SW480 (cell line): Measurements from ENCODE around the gene PHF5A.
"Not testable (repeated sequence)": the region's sequence is repeated elsewhere in the genome, so short reads cannot be mapped to it uniquely, and the experiment has no call there.

ENCODE experiments used
- DNase-seq: peaks from one replicate; pipeline ENCODE4 v3.0.0-alpha.2; 2016; ENCODE audit warnings: low spot score

Gene PHF5A

DNA sequence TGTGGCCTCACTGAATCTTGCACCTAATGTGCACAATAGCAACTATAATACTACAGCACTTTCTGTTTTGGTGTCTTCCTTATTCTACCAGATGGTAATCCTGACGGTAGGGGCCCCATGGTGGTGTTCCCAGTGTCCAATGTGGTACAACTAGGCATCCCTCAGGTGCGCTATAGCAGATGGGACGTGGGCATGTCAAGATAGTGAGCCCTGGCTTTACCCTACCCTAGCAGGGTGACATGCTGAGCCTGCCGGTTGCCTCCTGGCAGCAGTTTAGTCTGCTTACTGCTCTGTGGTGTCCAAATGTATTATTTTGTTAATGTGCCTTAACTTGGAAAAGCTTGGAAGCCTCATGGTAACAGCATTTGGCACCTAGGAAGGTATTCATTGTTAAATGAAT is 19.6 kb upstream of the PHF5A start:
- DNase-seq: no peak

GRCh38 chr22:41487037-41487935 is 18.8 kb upstream of the PHF5A start:
- DNase-seq: no peak

DNA sequence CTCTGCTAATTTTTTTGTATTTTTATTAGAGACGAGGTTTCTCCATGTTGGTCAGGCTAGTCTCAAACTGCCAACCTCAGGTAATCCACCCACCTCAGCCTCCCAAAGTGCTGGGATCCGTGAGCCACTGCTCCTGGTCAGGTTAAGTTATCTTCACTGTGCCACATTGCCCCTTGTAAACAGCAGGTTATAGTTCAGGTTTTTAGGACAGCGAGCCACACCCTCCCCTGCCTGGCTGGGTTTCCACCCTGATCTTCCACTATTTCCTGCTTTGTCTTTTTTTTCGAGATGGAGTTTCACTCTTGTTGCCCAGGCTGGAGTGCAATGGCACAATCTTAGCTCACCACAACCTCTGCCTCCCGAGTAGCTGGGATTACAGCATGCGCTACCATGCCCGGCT is 16.5 kb upstream of the PHF5A start:
- no peak for DNase-seq

- DNase-seq: no peak
Measured at GRCh38 chr22:41482319-41482935, 13.9 kb upstream of the PHF5A start.

DNA sequence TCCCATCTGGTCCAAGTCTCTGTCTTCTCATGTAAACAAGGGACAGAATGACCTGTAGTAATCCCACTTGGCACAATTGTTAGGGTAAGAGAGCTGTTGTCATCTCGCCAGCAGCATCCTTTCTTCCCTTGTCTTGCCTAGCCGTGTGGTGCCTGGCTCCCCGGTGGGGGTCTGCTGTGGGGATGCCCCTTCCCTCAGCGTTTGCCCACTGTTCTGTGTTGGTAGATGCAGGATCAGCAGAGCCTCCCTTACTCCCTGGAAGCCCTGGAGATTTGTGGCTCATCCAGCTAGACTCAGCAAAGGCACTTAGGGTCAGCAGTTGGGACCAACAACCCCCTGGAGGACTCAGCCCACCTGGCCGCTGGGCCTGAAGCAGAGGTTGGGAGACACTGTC is 13.4 kb upstream of the PHF5A start:
- DNase-seq: no peak

DNA sequence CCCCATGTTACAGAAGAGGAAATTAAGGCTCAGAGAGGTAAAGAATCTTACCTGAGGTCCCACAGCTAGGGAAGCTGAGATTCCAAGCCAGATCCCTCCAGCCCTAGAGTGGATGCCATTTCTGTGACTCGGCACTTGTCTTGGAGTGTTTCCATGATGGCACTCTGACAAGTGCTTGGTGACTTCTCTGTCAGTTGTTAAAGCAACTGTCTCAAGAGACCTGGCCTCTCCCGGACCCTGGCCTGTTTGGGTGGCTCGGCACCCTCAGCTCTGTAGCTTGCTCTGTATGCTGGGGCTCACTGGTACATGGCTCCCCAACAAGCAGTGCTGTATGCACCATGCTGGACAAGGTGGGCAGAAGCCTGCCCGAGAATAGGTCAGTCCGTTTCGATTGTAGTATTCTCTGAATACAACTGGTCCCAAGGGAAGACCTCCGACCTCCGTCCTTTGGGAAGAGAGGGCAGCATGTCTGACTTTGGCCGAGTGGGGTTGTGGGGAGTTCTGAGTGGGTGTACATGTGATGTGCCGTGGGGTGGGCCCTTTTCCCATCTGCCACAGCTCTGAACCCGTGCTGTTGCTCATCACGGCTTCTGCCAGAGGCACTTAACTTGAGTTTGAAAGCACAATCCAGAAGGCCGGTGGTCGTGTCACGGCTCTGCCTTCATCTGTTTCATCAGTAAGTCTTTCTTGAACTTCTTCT is 12.8 kb upstream of the PHF5A start:
- DNase-seq: no peak

- no peak for DNase-seq
Measured at GRCh38 chr22:41480397-41480735, 11.9 kb upstream of the PHF5A start.

DNA sequence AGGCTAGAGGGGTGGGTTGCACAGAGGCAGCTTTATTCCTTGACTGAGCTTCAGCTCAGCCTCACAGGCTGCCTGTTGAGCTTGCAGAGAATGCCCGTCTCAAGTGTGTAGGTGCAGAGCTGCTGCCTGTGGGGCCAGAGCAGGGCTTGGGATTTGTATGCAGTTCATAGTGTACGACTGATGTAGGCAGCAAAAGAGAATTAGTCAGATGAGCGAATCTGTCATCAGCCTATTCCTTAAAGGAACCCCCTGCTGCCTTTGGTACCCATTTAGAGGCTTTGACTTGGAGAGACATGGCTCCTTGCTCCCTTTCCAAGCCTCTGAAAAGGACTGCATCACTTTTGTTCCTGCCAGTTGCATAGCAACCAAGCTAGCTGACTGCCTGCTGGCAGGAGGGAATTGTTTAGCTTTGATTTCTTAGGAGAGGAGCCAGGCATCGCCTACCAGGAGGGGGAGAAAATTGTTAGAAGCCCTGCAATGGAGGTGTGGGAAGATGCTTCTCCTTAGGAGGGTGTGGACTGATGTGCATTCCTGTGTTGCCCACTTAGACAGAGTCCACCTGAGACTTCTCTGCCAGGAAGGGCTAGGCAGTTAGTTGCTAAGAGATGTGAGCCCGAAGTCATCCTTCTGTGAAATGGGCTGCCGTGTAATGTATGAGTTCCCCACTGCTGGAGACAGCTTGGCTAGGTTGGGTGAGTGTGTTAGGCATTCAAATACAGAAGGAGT is 11.3 kb upstream of the PHF5A start:
- DNase-seq: no peak

DNA sequence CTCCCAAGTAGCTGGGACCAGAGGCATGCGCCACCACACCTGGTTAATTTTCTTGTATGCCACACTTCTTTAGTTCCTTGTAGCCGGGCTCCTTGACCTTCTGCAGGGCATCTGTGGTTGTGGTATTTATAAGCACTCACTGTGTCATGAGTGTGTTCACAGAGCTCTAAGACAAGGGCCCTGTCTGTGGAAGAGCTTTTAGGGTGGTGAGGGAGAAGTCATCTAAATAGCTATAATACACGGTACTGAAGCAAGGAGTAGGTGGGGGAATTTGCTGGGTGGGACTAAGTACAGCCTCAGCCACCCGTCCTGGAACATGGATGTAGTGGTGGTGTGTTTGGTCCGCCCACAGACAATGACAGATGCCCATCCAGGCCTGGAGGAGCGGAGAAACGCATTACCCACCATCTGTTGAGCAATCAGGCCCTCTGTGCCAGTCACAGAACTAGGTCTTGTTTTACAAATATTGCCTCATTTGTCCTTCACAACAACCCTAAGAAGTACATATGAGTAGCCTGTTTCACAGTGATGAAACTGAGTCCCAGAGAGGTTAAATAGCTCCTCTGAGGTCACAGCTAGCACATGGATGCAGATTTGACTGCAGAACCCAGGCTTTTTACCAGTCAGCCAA is 10.5 kb upstream of the PHF5A start:
- no peak for DNase-seq

- DNase-seq: no peak
Measured at GRCh38 chr22:41478473-41478872, 10.0 kb upstream of the PHF5A start.

DNA sequence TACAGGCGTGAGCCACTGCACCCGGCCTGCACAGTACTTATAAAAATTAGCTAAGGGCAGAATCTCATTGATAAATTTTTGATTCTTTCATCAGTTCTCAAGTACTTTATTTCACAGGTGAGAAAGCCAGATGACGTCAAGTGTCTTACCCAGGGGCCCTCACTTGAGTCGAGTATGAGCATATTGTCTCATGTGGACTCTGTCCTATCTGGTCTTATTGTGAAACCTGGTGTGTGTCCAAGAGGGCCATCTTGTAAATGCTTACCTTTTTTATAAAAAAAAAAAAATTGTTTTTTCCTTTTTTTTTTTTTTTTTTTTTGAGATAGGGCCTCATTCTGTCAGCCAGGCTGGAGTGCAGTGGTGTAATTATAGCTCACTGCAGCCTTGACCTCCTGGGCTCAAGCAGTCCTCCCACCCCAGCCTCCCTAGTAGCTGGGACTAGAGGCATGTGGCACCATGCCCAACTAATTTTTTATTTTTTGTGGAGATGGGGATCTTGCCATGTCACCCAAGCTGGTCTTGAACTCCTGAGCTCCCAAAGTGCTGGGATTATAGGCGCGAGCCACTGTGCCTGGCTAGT is 6.5 kb upstream of the PHF5A start:
- DNase-seq: no peak

DNA sequence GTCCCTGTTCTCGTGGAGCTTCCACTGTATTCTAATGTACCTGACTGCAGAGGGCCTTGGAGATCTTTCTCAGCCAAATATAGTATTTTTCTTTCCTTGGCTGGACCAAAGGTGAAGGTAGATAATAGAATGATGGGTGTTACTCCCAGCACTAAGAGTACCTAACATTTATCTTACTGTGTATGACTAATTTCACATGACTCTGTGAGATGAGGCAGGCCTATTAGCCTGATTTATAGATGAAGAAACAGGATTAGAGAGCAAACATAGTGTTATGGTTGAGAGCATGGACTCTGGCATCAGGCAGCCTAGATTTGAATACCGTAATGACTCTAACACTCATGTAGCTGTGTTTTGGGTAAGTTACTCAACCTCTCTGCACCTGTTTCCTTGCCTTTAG is 3.1 kb upstream of the PHF5A start:
- no peak for DNase-seq

DNA sequence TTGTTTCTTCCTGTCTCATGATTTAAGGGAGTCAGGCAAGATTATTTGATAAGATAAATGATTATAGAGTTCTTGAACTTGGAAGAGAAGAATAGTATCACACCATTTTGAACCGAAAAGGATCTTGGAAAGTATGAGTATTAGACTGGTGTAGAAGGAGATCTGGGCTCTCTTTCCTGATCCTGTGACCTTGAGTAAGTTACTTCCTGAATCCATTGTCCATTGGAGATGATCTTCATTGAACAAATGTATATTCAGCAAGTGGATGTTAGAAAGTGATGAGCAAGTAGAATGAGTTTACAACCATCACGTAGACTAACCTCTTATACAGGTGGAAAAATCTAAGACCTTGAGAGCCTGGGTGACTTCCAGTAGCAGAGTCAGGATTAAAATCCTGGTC is 2.4 kb upstream of the PHF5A start:
- DNase-seq: no peak

- peak; percentile 10 for DNase-seq
Measured at GRCh38 chr22:41469218-41469851, 843 bp upstream of the PHF5A start.

DNA sequence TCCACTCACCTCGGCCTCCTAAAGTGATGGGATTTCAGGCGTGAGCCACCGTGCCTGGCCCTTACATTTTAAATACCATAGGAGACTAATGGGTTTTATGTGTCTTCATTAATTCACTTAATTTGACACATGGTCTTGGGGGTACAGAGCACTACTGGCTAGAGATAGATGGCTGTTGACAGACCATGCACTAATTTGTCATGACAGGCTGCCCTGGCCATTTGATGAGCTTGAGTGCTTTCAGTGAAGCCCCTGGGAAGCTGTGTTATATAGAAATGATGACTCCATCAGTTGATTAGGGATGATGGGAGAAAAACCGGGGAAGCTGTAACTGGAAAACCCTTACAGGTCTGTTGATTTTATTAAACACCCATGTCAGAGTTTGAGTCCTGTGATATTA is 6.6 kb downstream of the PHF5A start:
- DNase-seq: no peak

DNA sequence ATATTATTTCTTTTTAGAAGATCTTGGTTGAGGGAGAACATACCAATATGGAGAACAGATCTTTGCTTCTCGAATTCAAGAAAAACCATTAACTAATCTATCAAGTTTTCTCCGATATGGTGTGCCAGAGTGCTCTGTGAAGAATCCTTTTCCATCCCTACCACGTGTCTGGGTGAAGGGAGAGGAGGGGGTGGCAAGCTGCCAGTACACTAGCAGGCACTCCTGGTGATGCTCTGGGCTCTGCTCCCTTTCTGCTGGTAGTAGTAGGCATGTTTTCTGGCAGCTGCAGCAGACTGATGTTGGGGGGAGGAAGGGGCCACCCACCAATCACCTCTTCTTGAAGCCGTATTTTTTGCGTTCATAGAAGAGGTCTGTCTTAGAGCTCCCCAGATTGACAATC is 8.4 kb downstream of the PHF5A start:
- not testable (repeated sequence) for DNase-seq

- peak; percentile 10 for DNase-seq
Measured at GRCh38 chr22:41459431-41459830, 9.1 kb downstream of the PHF5A start.

DNA sequence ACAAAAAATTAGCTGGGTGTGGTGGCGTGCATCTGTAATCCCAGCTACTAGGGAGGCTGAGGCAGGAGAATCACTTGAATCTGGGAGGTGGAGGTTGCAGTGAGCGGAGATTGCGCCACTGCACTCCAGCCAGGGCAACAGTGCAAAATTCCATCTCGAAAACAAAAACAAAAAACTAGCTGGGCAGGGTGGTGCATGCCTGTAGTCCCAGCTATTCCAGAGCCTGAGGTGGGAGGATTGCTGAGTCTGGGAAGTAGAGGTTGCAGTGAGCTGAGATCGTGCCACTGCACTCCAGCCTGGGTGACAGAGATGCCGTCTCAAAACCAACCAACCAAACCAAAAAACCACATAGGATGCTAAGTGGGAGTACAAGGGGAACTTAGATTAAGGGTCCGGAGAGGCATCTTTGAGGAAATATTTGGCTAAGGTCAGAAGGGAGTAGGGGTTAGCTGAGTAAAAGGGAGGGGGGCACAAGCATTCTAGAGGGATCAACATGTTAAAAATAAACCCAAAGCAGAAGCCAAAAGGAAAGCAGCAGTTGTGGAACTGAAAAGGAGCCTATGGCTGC is 10.2 kb downstream of the PHF5A start:
- no peak for DNase-seq

DNA sequence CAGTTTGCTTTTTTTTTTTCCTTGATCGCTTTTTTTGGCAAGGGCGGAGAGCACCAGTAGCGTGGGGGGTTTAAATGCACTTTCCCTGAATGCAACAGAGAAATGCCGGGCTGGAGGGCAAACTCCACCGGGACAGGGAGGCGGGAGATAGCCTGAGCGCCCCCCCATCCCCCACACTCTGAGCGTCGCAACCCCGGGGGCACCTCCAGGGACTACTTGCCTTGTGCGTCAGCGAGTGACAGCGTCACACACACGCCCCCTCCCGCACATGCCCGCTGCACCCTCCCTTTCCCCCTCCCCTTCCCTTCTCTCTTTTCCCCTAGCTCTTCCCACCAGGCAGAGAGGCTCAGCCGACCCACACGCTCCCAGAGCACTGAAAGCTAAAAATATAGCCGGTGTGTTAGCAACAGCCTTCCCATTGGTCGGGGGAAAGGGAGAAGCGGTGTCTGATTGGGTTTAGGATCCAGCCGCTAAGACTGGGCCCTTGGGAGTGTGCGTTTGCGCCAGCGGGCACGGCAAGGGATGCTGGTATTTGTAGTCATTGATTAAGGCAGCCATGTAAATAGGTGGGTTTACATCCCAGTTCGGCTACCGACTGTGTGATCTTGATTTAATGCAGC is 20.2 kb downstream of the PHF5A start:
- DNase-seq: peak; percentile 99

- DNase-seq: peak; percentile 69
Measured at GRCh38 chr22:41447435-41448188, 20.9 kb downstream of the PHF5A start.
